OCI-LY3 (cell line): ENCODE results near the gene SURF4.

ENCODE experiments used
- CTCF ChIP-seq: fragments of 200-600, 300-600 bp; sonication (generic); IDR thresholded peaks from 2 replicates; pipeline ENCODE4 v1.5.1; 2014; ENCODE audit warnings: antibody characterized with exemption, low read length, low read depth
- EZH2phosphoT487 ChIP-seq: fragments of 200-600 bp; shearing (Covaris generic); IDR thresholded peaks from 2 replicates; pipeline ENCODE4 v1.6.1; 2018; ENCODE audit warnings: antibody characterized with exemption, mixed run types, low read depth

GRCh38 chr9:133340916-133341315 is 34.9 kb downstream of the SURF4 start:
- no peak for TF ChIP-seq EZH2phosphoT487
- no peak for TF ChIP-seq CTCF
